H1 (cell line): ENCODE measurements around the gene COMT. TPM values are rescaled to one million over a fixed set of nuclear protein-coding genes. Genes with fewer than 3 reads are reported as not detected.

Experiments used
- CTCF ChIA-PET: fragments of 300-600 bp; sonication (Branson Sonifier 250); formaldehyde crosslinking; loops from one replicate; lab custom pipeline; 2021; ENCODE audit not compliant: partially characterized antibody; lab: Charles Lee
- POLR2A ChIA-PET: fragments of 300-600 bp; sonication (Branson Sonifier 250); formaldehyde crosslinking; loops from one replicate; lab custom pipeline; 2021; ENCODE audit warnings: inconsistent platforms; ENCODE audit not compliant: partially characterized antibody; lab: Charles Lee
- DNase-seq, 2 experiments: peaks; one replicate each; pipeline versions ENCODE4 v3.0.0 to v3.0.0-alpha.2; 2010 to 2022; ENCODE audit warnings: low spot score in 2 of 2, low read depth in 1 of 2, mixed read lengths in 1 of 2
- FAIRE-seq: peaks from 2 replicates; lab custom pipeline; 2011; peaks lifted over from hg19 to GRCh38; lab: Jason Lieb, UNC
- H2AFZ ChIP-seq: 2 replicates; pipeline ENCODE4 v1.8.1; 2012; ENCODE audit warnings: low read length, inconsistent platforms
- H2AK5ac ChIP-seq: 2 replicates; pipeline ENCODE4 v1.6.1; 2013; ENCODE audit warnings: low read depth, low read length
- H2BK120ac ChIP-seq: replicated peaks from 2 replicates; pipeline ENCODE3; 2013; ENCODE audit warnings: low read depth, low read length, inconsistent platforms
- H2BK12ac ChIP-seq: 2 replicates; pipeline ENCODE4 v1.6.1; 2013; ENCODE audit warnings: low read depth, low read length
- H2BK15ac ChIP-seq: 2 replicates; pipeline ENCODE4 v1.6.1; 2013; ENCODE audit warnings: low read length
- H2BK20ac ChIP-seq: 2 replicates; pipeline ENCODE4 v1.6.1; 2013; ENCODE audit warnings: low read length
- H2BK5ac ChIP-seq: 2 replicates; pipeline ENCODE4 v1.6.1; 2013; ENCODE audit warnings: low read depth, low read length
- H3K14ac ChIP-seq: 2 replicates; pipeline ENCODE4 v1.6.1; 2013; ENCODE audit warnings: inconsistent platforms; ENCODE audit not compliant: insufficient read length
- H3K18ac ChIP-seq: 2 replicates; pipeline ENCODE4 v1.6.1; 2013; ENCODE audit warnings: low read length; ENCODE audit errors: extremely low read depth
- H3K23ac ChIP-seq: 2 replicates; pipeline ENCODE4 v1.6.1; 2013; ENCODE audit warnings: inconsistent platforms; ENCODE audit not compliant: insufficient read length
- H3K23me2 ChIP-seq: 2 replicates; pipeline ENCODE4 v1.6.1; 2013; ENCODE audit warnings: low read depth, low read length
- H3K27ac ChIP-seq: 2 replicates; pipeline ENCODE4 v1.6.1; 2011; ENCODE audit warnings: low read depth, low read length, inconsistent platforms
- H3K27me3 ChIP-seq, 4 experiments: replicated peaks in 1 of 4; 1 replicate in 1 of 4; 2 replicates in 3 of 4; pipeline versions ENCODE4 v1.6.1 to v1.8.1; 2011 to 2013; ENCODE audit warnings: low read length in 3 of 4, mild to moderate bottlenecking in 3 of 4, inconsistent platforms in 2 of 4, mixed read lengths in 2 of 4, moderate library complexity in 1 of 4; ENCODE audit not compliant: control insufficient read depth in 3 of 4, insufficient read depth in 3 of 4; ENCODE audit errors: extremely low read depth in 1 of 4
- H3K36me3 ChIP-seq, 4 experiments: 2 replicates each; pipeline versions ENCODE4 v1.6.1 to v1.8.1; 2011 to 2013; ENCODE audit warnings: mild to moderate bottlenecking in 4 of 4, low read length in 3 of 4, moderate library complexity in 2 of 4, control low read depth in 1 of 4, inconsistent platforms in 1 of 4; ENCODE audit not compliant: insufficient read depth in 4 of 4, control insufficient read depth in 2 of 4
- H3K4ac ChIP-seq: replicated peaks from 2 replicates; pipeline ENCODE3; 2013; ENCODE audit warnings: low read length, low read depth, mixed read lengths, inconsistent platforms; ENCODE audit not compliant: insufficient read length
- H3K4me1 ChIP-seq, 4 experiments: replicated peaks in 1 of 4; 1 replicate in 1 of 4; 2 replicates in 3 of 4; pipeline versions ENCODE4 v1.6.1 to v1.8.1; 2011 to 2013; ENCODE audit warnings: low read length in 3 of 4, inconsistent platforms in 2 of 4, mixed read lengths in 1 of 4; ENCODE audit not compliant: insufficient read depth in 4 of 4, control insufficient read depth in 3 of 4
- H3K4me2 ChIP-seq, 2 experiments: 2 replicates each; pipeline versions ENCODE4 v1.6.1 to v1.8.1; 2011 to 2013; ENCODE audit warnings: low read depth in 2 of 2, low read length in 2 of 2, control low read depth in 1 of 2, inconsistent platforms in 1 of 2, mild to moderate bottlenecking in 1 of 2; ENCODE audit not compliant: insufficient read depth in 1 of 2
- H3K4me3 ChIP-seq, 4 experiments: fragments of 200-600, 300-600 bp in 1 of 4; sonication (generic), shearing (Covaris generic), sonication (Bioruptor Twin) in 1 of 4; 2 replicates each; pipeline versions ENCODE4 v1.5.1 to v1.8.1; 2011 to 2016; ENCODE audit warnings: low read length in 4 of 4, low read depth in 3 of 4, control low read depth in 2 of 4, inconsistent platforms in 2 of 4, mild to moderate bottlenecking in 2 of 4, mixed read lengths in 1 of 4, moderate library complexity in 1 of 4; ENCODE audit not compliant: insufficient read depth in 2 of 4; ENCODE audit errors: extremely low read depth in 1 of 4
- H3K56ac ChIP-seq: replicated peaks from 2 replicates; pipeline ENCODE3; 2013; ENCODE audit warnings: low read depth, mild to moderate bottlenecking, mixed read lengths, low read length, inconsistent platforms; ENCODE audit not compliant: insufficient read length
- H3K79me1 ChIP-seq: 2 replicates; pipeline ENCODE4 v1.6.1; 2013; ENCODE audit warnings: low read depth, low read length, control low read depth
- H3K79me2 ChIP-seq, 2 experiments: 2 replicates each; pipeline versions ENCODE4 v1.6.1 to v1.8.1; 2012 to 2013; ENCODE audit warnings: low read length in 2 of 2, mild to moderate bottlenecking in 2 of 2, inconsistent platforms in 1 of 2; ENCODE audit not compliant: insufficient read depth in 2 of 2, control insufficient read depth in 1 of 2
- H3K9ac ChIP-seq, 4 experiments: replicated peaks in 1 of 4; 1 replicate in 1 of 4; 2 replicates in 3 of 4; pipeline versions ENCODE4 v1.6.1 to v1.8.1; 2011 to 2013; ENCODE audit warnings: low read depth in 3 of 4, low read length in 3 of 4, control low read depth in 2 of 4, mild to moderate bottlenecking in 2 of 4, moderate library complexity in 2 of 4, inconsistent platforms in 1 of 4; ENCODE audit errors: extremely low read depth in 1 of 4
- H3K9me3 ChIP-seq, 2 experiments: 2 replicates each; pipeline versions ENCODE4 v1.6.1 to v1.8.1; 2012 to 2013; ENCODE audit warnings: mild to moderate bottlenecking in 2 of 2, moderate library complexity in 2 of 2, control low read depth in 1 of 2, inconsistent platforms in 1 of 2, low read depth in 1 of 2, low read length in 1 of 2, mixed read lengths in 1 of 2; ENCODE audit not compliant: insufficient read depth in 2 of 2
- H4K20me1 ChIP-seq, 2 experiments: replicated peaks in 1 of 2; 2 replicates each; pipeline versions ENCODE3 to v1.8.1; 2011 to 2013; ENCODE audit warnings: inconsistent platforms in 2 of 2, low read length in 2 of 2, mild to moderate bottlenecking in 1 of 2; ENCODE audit not compliant: insufficient read depth in 2 of 2, control insufficient read depth in 1 of 2
- H4K5ac ChIP-seq: 2 replicates; pipeline ENCODE4 v1.6.1; 2013; ENCODE audit warnings: low read length, low read depth, mixed read lengths, inconsistent platforms; ENCODE audit not compliant: insufficient read length
- H4K8ac ChIP-seq: 2 replicates; pipeline ENCODE4 v1.8.0; 2013; ENCODE audit warnings: mild to moderate bottlenecking, moderate library complexity, low read length, inconsistent platforms; ENCODE audit not compliant: insufficient read depth; ENCODE audit errors: extremely low read depth
- H4K91ac ChIP-seq: replicated peaks from 2 replicates; pipeline ENCODE3; 2013; ENCODE audit warnings: low read length, mixed read lengths, inconsistent platforms; ENCODE audit not compliant: insufficient read length
- HDAC2 ChIP-seq, 2 experiments: fragments of 300-600 bp in 1 of 2; sonication (generic) in 1 of 2; IDR thresholded peaks; 2 replicates each; pipeline ENCODE4 v1.6.1; 2011 to 2012; ENCODE audit warnings: low read depth in 2 of 2, low read length in 2 of 2, mild to moderate bottlenecking in 2 of 2, moderate library complexity in 2 of 2, borderline replicate concordance in 1 of 2, inconsistent platforms in 1 of 2
- JUN ChIP-seq: IDR thresholded peaks from 2 replicates; pipeline ENCODE4 v1.6.1; 2011; ENCODE audit warnings: low read depth, mild to moderate bottlenecking, improper control_type of control experiment, low read length
- JUND ChIP-seq: IDR thresholded peaks from 2 replicates; pipeline ENCODE4 v1.6.1; 2011; ENCODE audit warnings: mild to moderate bottlenecking, improper control_type of control experiment, low read length
- SP1 ChIP-seq: IDR thresholded peaks from 2 replicates; pipeline ENCODE4 v1.6.1; 2011; ENCODE audit warnings: low read depth, low read length
- TEAD4 ChIP-seq: IDR thresholded peaks from 2 replicates; pipeline ENCODE4 v1.6.1; 2012; ENCODE audit warnings: low read depth, low read length, inconsistent platforms, mixed read lengths
- WGBS, 2 experiments: shearing (Covaris generic) in 1 of 2; methylation state at CpG; one replicate each; pipeline versions ENCODE4 v1.1.6 to v1.1.7; 2013 to 2015; ENCODE audit warnings: low lambda C conversion rate in 2 of 2, mixed read lengths in 2 of 2, inconsistent platforms in 1 of 2, low coverage in 1 of 2, missing lambda C conversion rate in 1 of 2; ENCODE audit not compliant: insufficient replicate concordance in 2 of 2, insufficient coverage in 1 of 2, insufficient read length in 1 of 2; ENCODE audit errors: extremely low coverage in 1 of 2, missing lambda C conversion rate in 1 of 2; 5-methylcytosine and 5-hydroxymethylcytosine counted together
- polyA plus RNA-seq, 7 experiments: library from polyadenylated mRNA; depleted of rRNA in 3 of 7; stranded (reverse) in 5 of 7; unstranded in 2 of 7; fragments of >200 nt in 5 of 7; fragments of 200-250 nt in 2 of 7; gene quantifications; 1 replicate in 5 of 7; 2 replicates in 1 of 7; 4 replicates in 1 of 7; pipeline versions ENCODE4 v1.2.1 to v1.2.3, GENCODE V29; 2011 to 2013; ENCODE audit warnings: missing spikeins in 2 of 7, mixed read lengths in 2 of 7
- total RNA-seq: library from RNA; stranded (reverse); fragmentation: NEBNext Ultra II Directional; extraction: Animal tissue kit (Norgen Biotek cat#: 25700); gene quantifications from 2 replicates; pipeline ENCODE4 v1.2.1, GENCODE V29; 2021

The COMT gene
- total and polyA plus RNA-seq, 2 of the 8 experiments (the other 6 are each of a cell fraction or from before 2014, with no cell fraction given), result 15.2 to 33.7 TPM

- Histone ChIP-seq H3K79me1 (no peaks in the 10 kb centered on the region; the same call in 1 of the 2 replicates), H2BK12ac (no peak overlapping the region), H3K23me2 (peaks cover 6% of the 10 kb centered on the region; the same call in 1 of the 2 replicates), H2BK15ac (no peak overlapping the region), H3K4ac (no peak overlapping the region), H2BK5ac (no peak overlapping the region), H4K8ac (no peak overlapping the region), H3K27ac (no peak overlapping the region), H3K27me3 (no peaks in the 10 kb centered on the region), H3K36me3 (no peaks in the 10 kb centered on the region), H3K79me2 (no peaks in the 10 kb centered on the region), H3K4me2 (no peak overlapping the region), H2BK20ac (no peak overlapping the region), H4K20me1 (peaks cover 0 to 7% of the 10 kb centered on the region in 2 experiments), H4K5ac (no peak overlapping the region), H4K91ac (no peak overlapping the region), H2BK120ac (no peak overlapping the region), H3K9ac (no peak overlapping the region), H3K56ac (no peak overlapping the region), H3K14ac (no peak overlapping the region), H3K23ac (no peak overlapping the region), H3K9me3 (no peaks in the 10 kb centered on the region), H2AFZ (no peak overlapping the region), H2AK5ac (no peak overlapping the region), H3K18ac (no peak overlapping the region), H3K4me1 (no peaks in the 10 kb centered on the region; a peak in 2 of 7 replicates), H3K4me3 (no peak overlapping the region)
- POLR2A ChIA-PET, result no interaction called here
- DNase-seq (no peak), FAIRE-seq (no peak)
- CTCF ChIA-PET, result interaction anchor here (0.7 to 10.9 kb wide), 37 partner anchors 8 to 234 kb away, joined by 3 to 145 read pairs (median 5); partner anchors contain the start of genes COMT, GNB1L, RTL10 and TXNRD2
- WGBS, 2 experiments, result 92% methylated on average over 6 of the region's 6 CpGs; no CpG with 5 or more reads in 1 of the 2 experiments
- TF ChIP-seq TEAD4, result no peak
- TF ChIP-seq JUN, result no peak
- TF ChIP-seq JUND, result no peak
- no peak for TF ChIP-seq HDAC2 (IDR thresholded peaks at IDR 0.05; ENCODE audit: borderline replicate concordance in 1 of 2, low read depth in 2 of 2, low read length in 2 of 2)
- no peak for TF ChIP-seq SP1
These were observed 28.1 kb upstream of the COMT start for GRCh38 chr22:19913337-19913936.
